HK-2 (cell line): Measurements from ENCODE around the gene SQSTM1.

Experiments
- DNase-seq: peaks from one replicate; pipeline ENCODE4 v3.0.0-alpha.2; 2018; ENCODE audit not compliant: unreplicated experiment

Gene SQSTM1

DNA sequence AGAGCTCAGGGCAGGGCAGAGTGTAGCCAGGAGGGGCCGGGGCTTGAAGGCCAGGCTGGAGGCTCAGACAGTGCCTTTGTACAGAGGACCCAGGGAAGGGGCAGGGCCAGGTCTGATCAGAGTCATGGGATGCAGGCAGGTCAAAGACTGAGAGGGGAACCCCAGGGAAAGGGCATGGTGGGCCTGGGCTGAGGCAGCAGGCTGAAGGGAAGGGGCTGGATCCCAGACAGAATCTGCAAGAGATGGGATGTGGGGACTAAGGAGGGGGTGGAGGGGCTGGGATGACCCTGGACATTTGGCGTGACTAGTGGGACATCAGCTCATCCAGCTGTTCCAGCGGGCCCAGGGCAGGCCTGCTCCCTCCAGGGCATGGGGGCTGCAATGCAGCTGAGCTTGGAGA lies 53.4 kb downstream of the SQSTM1 start:
- no peak for DNase-seq

- no peak for DNase-seq
Observed at GRCh38 chr5:179874536-179875292, 54.0 kb downstream of the SQSTM1 start.

DNA sequence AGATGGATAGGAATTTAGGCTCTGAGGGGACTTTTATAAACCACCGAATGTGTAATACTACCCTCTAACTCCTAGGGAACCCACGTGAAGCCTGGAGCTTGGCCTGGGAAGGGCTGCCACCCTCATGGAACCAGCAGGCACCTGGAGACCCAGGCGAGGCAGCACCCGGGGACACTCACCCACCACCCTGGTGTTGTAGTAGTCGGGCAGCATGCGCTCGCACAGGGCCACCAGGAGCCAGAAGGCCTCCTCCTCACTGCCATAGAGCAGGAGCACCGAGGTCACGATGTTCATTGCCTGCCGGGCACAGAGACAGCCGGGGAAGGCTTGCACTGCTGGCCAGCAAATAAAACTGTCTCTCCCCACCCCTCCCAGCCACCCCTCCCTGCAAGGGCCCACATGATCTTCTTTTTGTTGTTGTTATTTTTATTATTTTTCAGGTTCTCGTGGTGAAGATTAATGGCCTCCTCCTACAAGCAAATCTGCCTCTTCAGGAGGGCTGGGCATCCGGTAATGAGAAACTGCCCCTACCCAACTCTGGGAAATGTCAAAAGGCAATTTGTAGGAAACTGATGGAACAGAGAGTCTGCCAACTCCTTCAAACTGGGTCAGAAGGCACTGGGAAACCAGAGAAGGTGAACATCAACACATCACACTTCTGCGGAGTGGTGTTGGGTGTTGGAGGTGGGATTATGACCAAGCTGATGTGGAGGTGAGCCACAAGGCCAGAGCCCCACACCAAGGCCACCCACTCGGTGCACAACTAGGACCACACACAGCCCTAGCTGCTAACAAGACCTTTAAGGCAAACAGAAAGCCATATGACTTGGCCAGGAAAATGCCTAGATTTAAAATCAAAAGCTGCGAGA lies 55.3 kb downstream of the SQSTM1 start:
- DNase-seq: no peak

DNA sequence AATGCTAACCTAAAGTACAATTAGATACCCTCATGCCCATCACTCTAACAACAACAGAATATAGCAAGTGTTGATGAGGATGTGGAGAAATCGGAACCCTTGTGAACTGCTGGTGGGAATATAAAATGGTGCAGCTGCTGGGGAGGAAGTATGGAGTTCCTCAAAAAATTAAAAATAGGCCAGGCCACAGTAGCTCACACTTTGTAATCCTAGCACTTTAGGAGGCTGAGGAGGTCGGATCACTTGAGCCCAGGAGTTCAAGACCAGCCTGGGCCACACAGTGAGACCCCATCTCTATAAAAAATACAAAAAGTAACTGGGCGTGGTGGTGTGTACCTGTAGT lies 55.9 kb downstream of the SQSTM1 start:
- no peak for DNase-seq

DNA sequence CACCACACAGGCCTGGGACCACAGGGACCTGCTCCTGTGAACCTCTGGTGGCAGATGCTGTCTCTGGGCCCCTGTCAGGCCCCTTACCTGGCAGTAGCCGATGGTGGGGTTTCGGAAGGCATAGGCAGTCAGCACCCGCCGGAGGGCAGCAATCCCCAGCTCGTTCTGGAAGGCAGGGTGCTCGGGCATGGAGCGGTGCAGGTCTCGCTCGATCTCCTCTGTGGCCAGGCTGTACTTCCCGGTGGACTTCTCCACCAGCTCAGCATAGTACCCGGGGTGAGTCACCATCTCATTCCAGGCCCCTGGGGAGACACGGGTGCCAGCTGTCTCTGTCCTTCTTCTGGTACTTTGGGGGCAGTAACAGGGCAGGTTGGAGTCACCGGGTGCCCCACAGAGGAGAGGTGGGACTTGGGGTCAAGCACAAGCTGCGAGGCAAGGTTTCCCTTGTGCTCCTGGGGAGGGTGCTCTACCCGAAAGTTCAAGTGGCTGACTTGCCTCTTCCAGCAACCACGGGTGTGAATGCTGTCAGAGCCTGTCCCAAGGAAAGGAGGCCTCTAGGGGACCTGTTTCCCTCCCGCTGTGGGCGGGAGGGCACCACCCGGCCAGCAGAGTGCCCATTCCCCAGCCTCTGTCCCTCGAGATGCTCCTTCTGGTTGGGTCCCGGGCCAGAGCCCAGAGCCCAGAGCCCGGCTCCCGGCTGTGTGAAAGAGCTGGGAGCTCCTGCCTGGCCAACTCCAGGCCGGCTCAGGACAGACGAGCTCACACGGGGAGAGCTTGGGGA lies 57.7 kb downstream of the SQSTM1 start:
- DNase-seq: no peak

DNA sequence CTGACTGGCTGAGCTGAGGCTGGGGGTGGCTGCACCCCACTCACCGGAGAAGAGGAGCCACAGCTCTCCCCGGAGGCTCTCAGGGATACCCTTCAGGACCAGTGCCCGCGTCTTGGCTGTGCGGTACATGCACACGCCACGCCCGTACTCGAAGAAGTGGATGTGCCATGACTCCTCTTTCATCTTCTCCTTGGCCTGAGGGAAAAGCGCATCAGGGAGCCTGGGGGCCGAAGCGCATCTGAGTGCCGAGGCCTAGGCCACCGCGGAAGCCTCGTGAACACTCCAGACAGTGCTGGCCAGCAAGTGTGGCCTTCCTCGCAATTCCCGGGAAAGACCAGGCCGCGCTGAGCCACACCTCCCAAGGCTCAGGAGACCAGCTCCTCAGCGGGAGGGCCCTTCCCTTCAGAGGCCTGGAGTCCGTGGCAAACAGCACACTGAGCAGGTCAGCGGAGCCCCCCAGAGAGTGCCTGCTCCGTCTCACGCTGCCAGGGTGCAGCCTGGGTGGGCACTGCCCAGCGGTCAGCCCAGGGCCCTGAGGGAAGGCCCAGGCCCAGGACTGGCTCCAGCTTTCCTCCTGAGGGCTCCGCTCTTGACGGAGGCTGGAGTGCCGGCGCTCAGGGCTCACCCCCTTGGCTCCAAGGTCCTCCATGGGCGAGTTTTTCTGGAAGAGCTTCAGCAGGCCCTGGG lies 58.4 kb downstream of the SQSTM1 start:
- no peak for DNase-seq

DNA sequence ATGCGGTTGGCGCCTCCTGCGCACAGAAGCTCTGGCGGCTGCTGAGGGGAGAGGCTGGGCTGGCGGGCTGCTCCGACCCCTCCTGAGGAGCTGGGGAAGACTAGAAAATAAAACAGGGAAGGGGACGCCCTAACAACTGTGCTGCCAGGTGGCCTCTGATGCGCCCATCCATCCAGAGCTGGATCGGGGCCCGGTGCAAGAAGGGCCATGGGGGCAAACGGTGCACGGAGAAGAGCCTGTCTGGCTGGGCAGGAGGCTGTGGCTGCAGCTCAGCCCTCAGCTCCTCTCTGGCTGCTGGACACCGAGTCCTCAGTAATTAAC lies 58.9 kb downstream of the SQSTM1 start:
- no peak for DNase-seq

DNA sequence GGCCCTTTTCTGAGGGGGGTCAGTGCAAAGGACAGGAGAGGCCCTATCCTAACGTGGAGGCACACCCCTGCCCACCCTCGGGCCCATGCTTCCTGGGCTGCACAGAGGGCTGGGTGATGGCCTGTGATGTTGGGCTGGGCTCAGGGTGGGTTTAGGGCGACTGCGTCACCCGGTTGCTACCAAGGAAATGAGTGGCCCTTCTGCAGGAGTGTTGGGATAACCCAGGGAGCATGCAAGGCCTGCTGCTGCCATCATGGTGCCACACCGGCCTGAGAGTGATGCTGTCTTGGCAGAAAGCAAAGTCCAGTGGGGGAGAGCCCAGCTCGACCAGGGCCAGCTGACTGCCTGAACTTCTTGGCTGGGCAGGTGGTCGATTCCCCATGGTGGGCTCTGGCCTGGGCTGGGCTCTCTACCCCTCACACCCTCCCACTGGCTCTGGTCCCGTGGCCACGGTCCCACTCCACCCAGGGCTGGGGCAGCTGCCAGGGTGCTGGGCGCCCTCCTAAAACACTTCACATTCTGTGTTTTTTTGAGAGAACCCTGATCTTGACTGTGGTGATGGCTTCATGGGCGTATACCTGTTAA lies 59.5 kb downstream of the SQSTM1 start:
- no peak for DNase-seq

DNA sequence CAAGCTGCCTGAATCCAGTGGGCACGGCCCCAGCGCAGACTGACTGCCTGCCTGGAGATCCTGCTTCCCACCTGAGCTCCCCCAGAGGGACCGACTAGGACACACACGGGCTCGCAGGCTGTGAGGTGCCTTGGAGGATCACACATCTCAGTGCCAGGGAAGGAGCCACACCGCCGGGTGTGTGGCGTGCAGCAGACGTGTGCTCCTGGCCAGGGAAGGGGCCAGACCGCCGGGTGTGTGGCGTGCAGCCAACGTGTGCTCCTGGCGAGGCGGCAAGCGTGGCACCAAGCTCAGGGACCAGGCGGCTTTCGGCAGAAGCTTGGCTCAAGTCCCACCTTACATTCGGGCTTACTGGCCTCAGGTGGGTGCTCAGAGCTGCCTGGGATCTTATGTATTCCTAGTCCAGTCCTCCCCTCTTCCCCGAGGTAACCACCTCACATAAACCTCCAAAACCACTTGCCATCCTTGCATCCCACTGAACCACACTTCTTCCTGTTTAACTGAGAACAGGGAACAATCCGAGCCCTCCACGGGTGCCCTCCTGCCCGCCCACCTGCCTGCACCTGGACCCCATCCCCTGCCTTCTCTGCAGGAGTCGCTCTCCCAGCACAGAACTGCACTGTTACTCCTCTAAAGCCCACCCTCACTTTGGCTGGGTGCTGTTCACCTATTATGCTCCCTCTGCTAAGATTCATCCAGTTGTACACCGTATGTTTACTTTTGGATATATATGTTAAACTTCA lies 60.3 kb downstream of the SQSTM1 start:
- DNase-seq: no peak

DNA sequence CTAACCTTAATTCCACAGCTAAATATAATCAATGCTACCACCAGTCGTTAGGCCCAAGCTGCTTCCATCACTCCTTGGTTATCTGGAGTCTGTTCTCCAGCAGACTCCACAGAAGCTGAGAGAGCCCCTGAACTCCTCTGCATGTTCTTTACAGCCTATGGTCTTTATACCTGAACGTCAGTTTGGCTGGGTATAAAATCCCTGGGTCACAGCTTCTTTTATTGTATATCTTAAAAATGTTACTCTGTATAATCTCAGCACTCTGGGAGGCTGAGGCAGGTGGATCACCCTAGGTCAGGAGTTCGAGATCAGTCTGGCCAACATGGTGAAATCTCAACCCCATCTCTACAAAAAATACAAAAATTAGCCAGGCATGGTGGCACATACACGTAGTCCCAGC lies 61.6 kb downstream of the SQSTM1 start:
- no peak for DNase-seq

DNA sequence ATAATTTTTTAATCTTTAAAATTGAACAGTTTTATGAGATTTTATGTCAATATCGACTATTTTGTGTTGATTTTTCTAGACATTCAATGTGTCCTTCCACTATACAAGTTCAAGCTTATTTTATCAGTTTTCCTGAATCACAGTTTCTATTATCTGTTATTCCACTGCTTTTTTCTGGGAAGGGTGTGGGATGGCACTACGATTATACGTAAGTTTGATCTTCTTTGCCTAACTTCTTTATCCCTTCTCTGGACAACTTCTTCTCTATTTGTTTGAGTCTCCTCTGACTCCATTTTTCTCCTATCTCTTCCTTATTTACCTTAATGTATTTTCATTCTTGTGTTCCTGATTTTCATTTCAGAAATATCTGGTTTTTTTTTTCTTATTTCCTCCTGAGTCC lies 62.5 kb downstream of the SQSTM1 start:
- no peak for DNase-seq

DNA sequence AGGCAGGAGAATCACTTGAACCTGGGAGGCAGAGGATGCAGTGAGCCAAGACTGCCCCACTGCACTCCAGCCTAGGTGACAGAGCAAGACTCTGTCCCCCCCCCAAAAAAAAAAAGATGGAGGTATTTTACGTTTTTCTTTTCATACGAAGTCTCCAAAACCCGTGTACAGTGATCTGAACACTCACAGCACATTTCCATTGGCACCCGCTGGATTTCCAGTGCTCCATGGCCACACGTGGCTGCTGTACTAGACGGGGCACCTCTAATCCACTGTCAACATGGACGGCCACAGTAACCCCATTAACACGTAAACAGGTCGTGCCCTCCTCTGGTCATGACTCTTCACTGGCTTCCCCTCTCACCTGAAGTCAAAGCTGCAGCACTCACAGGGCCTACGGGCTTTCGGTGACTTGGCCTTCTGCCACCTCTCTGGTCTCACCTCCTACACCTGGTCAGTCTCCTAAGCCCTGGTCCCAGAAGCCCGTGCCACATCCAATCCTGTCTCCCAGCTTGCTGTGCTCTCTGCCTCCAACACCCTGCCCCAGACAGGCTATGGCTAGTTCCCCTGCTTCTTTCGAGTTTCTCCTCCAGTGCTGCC lies 64.9 kb downstream of the SQSTM1 start:
- DNase-seq: no peak

- no peak for DNase-seq
Observed at GRCh38 chr5:179886190-179886911, 65.6 kb downstream of the SQSTM1 start.

DNA sequence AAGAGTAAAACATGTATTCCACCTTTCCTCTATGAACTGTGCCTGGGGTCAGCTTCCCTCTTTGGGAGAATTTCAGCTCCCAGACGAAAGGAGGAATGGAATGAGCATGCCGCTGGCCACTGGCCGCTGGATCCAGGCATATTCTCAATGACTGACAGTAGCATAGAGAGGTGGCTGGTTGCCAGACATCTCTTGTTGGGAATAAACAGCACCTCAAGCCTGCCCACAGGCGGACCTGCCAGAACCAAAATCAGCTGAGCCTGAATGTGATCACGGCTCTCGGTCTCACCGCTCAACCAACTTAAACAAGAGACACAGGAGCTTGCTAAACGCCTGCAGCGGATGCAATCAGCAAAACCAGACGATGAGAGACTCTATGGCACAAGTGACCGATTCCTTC lies 66.4 kb downstream of the SQSTM1 start:
- DNase-seq: no peak
